ENCODE measurements around the gene PRSS57.

DNA sequence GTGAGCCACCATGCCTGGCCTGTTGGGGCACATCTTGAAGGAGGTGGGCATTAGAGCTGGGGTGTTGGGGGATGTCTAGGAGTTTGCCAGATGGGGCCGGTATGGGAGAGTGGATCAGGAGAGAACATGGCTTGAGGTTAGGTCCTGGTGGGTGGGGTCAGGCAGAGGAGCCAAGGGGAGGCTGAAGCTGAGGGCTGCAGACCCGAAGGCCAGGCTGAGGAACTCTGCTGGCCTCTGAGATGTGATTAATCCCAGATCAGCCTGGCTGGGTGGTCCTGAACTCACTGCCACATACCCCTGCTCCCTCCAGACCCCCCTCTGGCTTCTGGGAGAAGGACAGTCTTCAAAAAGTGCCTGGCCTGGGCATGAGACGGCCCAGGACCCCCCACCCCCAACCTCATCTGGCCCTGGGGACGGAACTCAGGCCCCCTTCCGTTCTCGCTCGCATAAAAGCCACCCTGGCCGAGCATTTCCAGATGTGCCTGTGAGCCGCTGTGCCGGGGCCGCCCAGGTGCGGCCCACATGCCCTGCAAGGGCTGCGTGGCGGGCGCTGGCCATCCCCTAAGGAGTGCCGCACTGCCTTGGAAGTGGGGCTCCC, 16.4 kb downstream of the PRSS57 start:
- TF ChIP-seq POLR2A (IDR thresholded peaks at IDR 0.05; ENCODE audit: low read length) (no peak), GATA1 (IDR thresholded peaks at IDR 0.05; ENCODE audit: low read depth, low read length) (no peak)

Measured in erythroblast (primary cell).